HG03342 (cell line): ENCODE data around the gene COL21A1.
"Not testable (repeated sequence)": the region's sequence is repeated elsewhere in the genome, so short reads cannot be mapped to it uniquely, and the experiment has no call there.

Source experiments
- ATAC-seq: cut with Tn5 transposase; IDR thresholded peaks from one replicate; pipeline ENCODE4 v1.9.1; 2021; ENCODE audit warnings: mild to moderate bottlenecking, moderate library complexity; ENCODE audit not compliant: unreplicated experiment

COL21A1 gene

GRCh38 chr6:56246881-56247653 lies at the start of gene COL21A1:
Gene COL21A1 (minus strand): TSS chr6:56247580. CDS start chr6:56182618, 64,962 bp downstream.
- no peak for ATAC-seq

GRCh38 chr6:56293781-56294180 lies 46.4 kb upstream of the COL21A1 start:
- ATAC-seq = no peak

- no peak for ATAC-seq
Observed at GRCh38 chr6:56292505-56293181, 45.3 kb upstream of the COL21A1 start.

GRCh38 chr6:56291302-56291917 lies 44.0 kb upstream of the COL21A1 start:
- ATAC-seq = no peak

GRCh38 chr6:56289721-56290120 lies 42.3 kb upstream of the COL21A1 start:
- ATAC-seq = no peak

GRCh38 chr6:56288347-56288746 lies 41.0 kb upstream of the COL21A1 start:
- ATAC-seq = no peak

- ATAC-seq = no peak
Observed at GRCh38 chr6:56282391-56282790, 35.0 kb upstream of the COL21A1 start.

GRCh38 chr6:56280126-56280525 lies 32.7 kb upstream of the COL21A1 start:
- no peak for ATAC-seq

- ATAC-seq = peak; percentile 64
Observed at GRCh38 chr6:56279331-56280080, 32.1 kb upstream of the COL21A1 start.

- no peak for ATAC-seq
Observed at GRCh38 chr6:56278171-56278591, 30.8 kb upstream of the COL21A1 start.

- ATAC-seq = no peak
Observed at GRCh38 chr6:56270812-56271441, 23.5 kb upstream of the COL21A1 start.

- ATAC-seq = no peak
Observed at GRCh38 chr6:56268266-56268665, 20.9 kb upstream of the COL21A1 start.

GRCh38 chr6:56266011-56266410 lies 18.6 kb upstream of the COL21A1 start:
- ATAC-seq = no peak

- ATAC-seq = no peak
Observed at GRCh38 chr6:56263596-56264315, 16.4 kb upstream of the COL21A1 start.

- ATAC-seq = not testable (repeated sequence)
Observed at GRCh38 chr6:56260593-56260992, 13.2 kb upstream of the COL21A1 start.

GRCh38 chr6:56259234-56260077 lies 12.1 kb upstream of the COL21A1 start:
- ATAC-seq = no peak

GRCh38 chr6:56255349-56255748 lies 8.0 kb upstream of the COL21A1 start:
- no peak for ATAC-seq

GRCh38 chr6:56250266-56250665 lies 2.9 kb upstream of the COL21A1 start:
- no peak for ATAC-seq

GRCh38 chr6:56247654-56248122 lies 308 bp upstream of the COL21A1 start:
- no peak for ATAC-seq
